ENCODE measurements around the gene MED27.

MED27 gene

GRCh38 chr9:131848570-131849160, 231.0 kb downstream of the MED27 start:
- no peak for DNase-seq

DNA sequence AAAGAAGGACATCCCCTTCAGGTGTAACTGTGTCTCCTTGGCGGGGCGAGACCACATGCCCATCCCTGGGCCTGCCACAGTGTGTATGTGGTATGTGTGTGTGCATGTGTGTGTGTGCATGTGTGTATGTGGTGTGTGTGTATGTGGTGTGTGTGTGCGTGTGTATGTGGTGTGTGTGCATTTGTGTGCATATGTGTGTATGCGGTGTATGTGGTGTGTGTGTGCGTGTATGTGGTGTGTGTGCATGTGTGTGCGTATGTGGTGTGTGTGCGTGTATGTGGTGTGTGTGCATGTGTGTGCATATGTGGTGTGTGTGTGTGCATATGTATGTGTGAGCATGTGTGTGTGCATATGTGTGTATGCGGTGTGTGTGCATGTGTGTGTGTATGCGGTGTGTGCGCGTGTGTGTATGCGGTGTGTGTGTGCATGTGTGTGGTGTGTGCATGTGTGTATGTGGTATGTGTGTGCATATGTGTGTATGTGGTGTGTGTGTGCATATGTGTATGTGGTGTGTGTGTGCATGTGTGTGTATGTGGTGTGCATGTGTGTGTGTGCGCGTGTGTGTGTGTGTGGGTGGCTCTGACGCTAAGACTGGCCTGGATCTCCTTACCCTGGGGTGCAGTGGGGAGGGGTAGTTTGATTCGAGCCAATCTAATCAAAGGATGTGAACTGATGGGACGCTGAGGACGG, 231.9 kb downstream of the MED27 start:
- no peak for DNase-seq

DNA sequence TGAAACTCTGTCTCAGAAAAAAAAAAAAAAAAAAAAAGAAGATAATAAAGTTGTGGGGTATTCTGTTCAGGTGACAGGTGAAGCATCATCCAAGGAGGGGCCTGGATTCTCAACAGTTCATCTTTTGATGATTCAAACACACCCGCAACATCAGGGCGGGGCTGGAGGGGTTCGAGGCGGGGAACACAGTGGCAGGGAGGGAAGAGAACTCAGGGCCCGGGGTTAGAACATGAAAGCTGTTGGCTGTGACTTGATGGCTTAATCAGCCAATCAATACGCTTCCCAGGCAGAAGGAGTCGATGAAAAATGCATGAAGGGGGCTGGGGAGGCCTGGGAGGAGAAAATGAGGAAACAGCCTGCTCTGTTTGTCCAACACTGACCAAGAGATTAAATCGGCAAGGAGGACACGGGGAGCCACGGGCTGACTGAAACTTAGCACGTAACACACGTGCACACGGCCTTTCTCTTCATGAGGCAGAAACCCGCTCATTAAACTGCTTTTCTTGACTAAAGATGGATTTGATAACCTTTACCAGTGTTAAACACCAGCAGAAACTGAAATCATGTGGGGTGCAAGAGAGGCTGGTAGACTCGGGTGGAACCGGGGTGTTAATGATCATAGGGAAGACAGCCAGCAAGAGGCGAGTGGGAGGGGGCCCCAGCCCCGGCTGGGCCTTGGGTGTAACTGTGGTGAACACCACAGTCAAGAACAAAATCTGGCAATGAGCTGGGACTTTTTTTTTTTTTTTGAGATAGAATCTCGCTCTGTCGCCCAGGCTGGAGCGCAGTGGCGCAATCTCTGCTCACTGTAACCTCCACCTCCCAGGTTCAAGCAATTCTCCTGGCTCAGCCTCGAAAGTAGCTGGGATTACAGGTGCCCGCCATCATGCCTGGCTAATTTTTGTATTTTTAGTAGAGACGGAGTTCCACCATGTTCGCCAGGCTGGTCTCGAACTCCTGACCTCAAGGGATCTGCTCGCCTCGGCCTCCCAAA, 234.1 kb downstream of the MED27 start:
- DNase-seq: no peak

GRCh38 chr9:131844745-131845118, 234.9 kb downstream of the MED27 start:
- no peak for DNase-seq

GRCh38 chr9:131843989-131844744, 235.5 kb downstream of the MED27 start:
- DNase-seq: no peak

DNA sequence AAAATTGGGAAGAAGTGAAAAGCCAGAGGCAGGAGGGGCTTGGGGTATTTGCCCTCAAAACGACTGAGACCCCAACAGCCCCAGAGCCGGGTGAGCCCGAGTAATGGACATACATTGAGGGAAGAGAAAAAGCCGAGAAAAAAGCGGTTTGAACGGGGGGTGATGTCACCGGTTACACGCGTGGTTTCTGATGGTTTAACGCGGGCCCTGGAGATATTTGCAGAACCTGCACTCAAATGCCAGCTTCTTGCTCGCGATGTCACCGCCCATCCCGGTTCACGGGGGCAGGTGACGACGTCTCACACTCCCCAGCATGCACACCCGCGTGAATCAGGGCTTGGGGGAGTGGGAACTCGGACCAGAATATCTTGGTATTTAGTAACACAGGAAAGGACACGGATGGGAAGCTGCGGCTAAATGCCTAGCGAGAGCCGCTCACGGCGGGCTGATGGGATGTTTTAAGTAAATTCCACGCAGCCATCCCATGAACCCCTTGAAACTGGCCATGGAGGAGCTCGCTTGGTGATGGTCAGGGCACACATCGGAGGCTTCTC, 237.8 kb downstream of the MED27 start:
- no peak for DNase-seq

GRCh38 chr9:131840751-131841702, 238.6 kb downstream of the MED27 start:
- no peak for DNase-seq

DNA sequence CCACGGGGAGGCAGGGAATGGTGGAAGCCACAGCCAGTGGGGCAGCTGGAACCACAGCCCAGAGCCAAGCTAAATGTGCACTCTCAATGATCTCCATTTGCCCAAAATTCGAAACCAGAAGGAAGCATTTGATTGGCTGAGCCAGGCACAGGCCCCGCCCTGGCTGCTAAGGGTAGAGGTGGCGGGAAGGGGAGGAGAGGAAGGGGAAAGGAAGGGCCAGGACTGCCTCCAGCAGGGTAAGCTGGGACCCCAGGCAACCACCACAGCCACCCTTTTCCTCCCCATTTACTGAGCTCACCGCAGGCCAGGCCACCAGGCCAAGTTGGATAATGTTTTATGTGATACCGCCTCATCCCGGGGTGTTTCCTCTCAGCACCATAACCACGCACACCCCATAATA, 239.4 kb downstream of the MED27 start:
- DNase-seq: no peak

GRCh38 chr9:131839281-131840084, 240.2 kb downstream of the MED27 start:
- DNase-seq: peak; percentile 8 to 17

- DNase-seq: no peak
Measured at GRCh38 chr9:131838530-131839280, 241.0 kb downstream of the MED27 start.

GRCh38 chr9:131837836-131838235, 241.8 kb downstream of the MED27 start:
- DNase-seq: no peak

DNA sequence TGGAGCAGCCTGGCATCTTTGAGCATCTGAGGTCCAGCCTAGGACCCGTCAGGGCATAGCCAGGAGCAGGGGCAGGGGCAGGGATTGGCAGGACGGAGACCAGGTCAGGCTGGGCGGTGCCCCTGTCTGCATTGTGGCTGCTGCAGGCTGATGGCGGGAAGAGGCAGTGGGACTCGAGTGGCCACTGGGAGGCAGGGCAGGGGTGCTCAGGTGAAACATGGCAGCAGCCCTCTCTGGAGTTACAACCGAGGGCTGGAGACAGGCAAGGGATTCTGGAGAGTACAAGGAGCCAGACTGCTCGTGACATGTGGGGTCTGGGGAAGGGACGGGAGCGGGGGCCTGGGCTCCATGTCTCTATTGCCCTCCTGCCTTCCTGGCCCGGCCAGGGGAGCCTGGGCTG, 242.4 kb downstream of the MED27 start:
- no peak for DNase-seq

DNA sequence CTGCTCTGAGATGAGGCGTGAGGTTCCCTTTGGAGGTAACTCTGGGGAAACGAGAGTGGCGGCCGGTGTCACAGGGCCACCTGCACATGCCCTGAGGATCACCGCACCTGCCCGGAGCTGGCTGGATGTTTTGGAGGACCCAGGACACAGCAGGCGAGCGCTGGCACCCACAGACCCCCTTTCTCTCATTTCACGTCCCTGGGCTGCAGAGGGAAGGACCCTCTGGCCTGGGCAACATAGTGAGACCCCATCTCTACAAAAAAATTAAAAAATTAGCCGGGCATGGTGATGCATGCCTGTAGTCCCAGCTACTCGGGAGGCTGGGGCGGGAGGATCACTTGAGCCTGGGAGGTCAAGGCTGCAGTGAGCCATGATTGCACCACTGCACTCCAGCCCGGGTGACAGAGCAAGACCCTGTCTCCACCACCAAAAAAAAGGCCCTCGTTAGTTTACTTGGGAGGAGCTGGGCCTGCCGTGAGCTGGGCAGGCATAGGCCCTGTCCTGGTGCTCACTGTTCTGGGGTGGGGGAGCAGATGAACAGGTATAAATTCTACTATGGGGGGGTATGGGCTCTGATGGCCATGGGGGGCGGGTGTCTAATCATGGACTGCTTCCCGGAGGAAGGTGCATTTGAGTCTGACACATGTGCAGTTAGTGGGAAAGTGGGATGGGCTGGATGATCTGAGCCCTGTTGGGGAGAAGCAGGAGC, 242.9 kb downstream of the MED27 start:
- no peak for DNase-seq

DNA sequence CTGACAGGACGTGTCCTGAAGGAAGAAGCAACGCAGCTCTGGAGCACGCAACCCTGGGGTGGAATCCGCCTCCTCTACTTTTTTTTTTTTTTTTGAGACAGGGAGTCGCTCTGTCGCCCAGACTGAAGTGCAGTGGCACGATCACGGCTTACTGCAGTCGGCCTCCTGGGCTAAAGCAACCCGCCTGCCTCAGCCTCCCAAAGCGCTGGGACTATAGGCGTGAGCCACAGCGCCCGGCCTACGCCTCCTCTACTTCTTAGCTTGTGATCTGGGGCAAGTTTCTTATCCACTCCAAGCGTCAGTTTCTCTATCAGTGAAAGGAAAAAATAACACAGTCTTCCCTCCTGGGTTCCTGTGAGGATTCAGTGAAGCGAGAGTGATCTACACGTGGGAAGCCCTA, 243.6 kb downstream of the MED27 start:
- no peak for DNase-seq

DNA sequence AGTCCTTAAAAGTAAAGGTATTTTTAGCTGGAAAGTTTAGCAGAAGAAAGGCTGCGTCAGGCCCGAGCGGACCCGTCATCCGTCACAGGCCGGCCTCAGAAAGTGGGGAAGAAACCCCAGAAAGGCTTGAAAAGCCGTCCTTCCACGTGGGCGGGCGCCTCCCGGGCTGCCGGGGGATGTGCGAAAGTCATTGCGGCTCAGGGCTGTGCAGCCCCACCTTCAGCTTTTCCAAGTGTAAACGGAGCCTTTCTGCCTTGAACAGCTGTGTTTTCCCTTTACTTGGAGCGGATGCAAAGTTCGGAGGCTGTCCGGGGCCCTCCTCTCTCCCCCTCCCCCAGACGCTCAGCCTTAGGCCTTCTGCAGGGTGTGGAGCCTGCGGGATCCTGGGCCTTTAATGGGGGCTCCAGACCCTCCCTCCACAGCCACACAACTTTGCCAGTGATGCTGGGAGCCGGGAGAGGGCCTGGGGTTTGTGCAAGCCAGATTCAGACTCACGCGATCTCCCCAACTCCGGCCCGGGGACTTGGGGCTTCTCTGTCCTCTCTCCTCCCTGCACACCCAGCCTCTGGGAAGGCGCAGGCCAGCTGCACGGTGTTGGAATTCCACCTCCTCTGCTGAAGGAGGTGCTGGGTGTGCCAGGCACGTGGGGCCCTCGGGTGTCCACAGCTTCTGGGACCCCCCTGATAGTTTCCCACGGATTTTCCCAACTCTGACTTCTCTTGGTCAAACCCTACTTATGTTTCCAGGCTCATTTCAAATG, 244.3 kb downstream of the MED27 start:
- no peak for DNase-seq

DNA sequence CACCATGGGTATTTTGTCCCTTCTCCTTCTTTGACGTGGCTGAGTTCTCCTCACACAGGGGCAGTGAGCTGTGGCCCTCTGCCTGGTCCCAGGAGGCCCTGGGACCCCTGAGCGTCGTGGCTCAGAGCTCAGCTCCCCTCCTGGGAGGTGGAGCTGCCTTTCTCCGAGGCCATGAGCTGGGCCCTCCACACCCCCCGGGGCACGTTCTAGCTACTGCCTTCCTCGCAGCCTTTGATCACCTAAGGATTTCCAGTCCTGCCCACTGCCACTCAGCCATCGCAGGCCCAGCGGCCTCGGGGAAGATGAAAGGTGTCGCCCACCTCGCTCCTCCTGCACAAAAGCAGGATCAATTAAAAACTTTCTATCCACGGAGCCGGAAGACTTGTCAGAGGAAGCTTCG, 244.9 kb downstream of the MED27 start:
- DNase-seq: no peak

GRCh38 chr9:131833906-131834305, 245.8 kb downstream of the MED27 start:
- no peak for DNase-seq

DNA sequence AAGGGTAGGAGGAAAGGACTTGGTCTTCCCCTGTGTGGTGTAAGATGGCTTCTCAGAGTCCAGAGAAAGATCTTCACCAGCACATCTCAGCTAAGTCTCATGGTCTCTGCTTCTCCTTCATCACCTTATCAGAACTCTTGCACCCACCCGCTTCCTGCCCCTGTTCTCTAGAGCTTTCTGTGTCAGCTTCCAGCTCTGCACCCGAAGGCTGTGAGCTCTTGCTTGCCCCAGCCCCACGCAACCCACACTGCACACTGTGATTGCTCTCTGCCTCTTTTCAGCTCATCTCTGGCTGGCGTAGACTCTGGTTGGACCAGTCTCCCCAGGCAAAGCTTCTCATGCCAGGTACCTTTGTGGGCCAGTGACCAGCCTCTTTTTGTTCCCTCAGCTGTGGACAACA, 246.6 kb downstream of the MED27 start:
- DNase-seq: no peak
